GM19025 (cell line): ENCODE results near the gene PYDC2.
"Not testable (repeated sequence)": the region's sequence is repeated elsewhere in the genome, so short reads cannot be mapped to it uniquely, and the experiment has no call there.

Experiments used
- ATAC-seq: cut with Tn5 transposase; IDR thresholded peaks from one replicate; pipeline ENCODE4 v1.9.1; 2021; ENCODE audit warnings: mild to moderate bottlenecking, low read depth, moderate library complexity; ENCODE audit not compliant: unreplicated experiment

Gene PYDC2

GRCh38 chr3:191460360-191460759 is 603 bp upstream of the PYDC2 start:
- ATAC-seq: no peak

GRCh38 chr3:191470080-191470479 is 9.1 kb downstream of the PYDC2 start:
- ATAC-seq: no peak

DNA sequence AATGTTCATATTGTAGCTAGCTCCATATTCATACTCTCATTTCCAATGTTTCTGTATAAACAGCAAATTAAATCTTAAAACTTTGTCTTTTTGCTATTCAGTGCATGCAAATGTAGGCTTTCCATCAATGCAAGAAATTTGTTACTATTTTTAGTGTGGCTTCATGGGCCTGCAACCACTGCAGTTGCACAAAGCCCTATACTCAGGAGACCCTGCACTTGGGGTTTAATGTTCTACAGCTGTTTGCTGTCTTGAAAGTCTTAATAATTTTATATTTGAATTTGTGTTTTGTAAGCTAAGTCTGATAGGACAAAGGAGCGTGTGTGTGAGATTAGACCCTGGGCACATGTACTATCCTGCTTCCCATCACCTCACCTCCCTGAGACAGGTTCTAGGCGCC is 9.6 kb downstream of the PYDC2 start:
- no peak for ATAC-seq

DNA sequence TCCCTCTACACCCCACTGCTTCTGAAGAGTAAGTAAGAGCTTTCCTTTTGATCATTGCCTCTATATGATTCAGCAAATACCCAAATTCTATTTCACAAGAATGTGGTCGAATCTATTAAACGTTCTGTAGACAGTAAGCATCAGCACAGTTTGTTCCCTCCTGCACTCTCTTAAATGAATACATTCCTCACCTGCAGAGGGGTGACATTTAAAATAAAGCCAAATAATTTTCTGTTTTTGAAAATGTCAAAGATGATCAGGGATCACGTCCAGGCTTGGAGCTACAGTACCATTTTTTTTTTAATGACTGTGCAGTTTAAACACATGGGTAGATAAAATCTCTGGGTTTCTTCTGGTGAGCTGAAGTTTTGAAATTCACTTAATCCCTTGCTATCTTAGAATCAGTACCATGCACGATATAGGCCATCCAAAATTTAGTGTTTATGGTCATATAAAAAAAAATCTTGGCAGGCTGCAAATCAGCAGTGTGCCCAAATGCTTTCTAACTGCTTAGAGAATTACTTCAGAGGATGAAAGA is 12.8 kb downstream of the PYDC2 start:
- ATAC-seq: no peak

- no peak for ATAC-seq
These were observed 15.3 kb downstream of the PYDC2 start for GRCh38 chr3:191476066-191476772.

GRCh38 chr3:191483994-191484393 is 23.0 kb downstream of the PYDC2 start:
- ATAC-seq: not testable (repeated sequence)

- ATAC-seq: no peak
These were observed 23.5 kb downstream of the PYDC2 start for GRCh38 chr3:191484461-191484860.

DNA sequence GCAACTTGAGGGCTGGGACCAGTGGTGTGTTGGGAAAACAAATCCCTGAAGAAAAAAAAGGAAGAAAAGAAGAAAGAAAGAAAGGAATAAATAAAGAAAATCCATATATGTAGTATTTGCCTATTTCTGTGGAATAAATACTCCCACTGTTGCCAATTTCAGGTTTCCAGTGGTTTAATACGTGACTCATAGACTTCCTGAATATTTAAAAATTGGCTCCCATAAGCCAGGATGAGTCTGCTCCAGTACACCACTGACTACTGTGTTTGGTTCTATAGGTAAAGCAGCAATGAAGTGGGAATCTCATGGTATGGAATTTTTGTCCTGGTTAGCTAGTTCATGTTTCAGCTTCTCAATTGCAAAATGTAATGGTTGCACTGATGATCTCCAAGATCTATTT is 31.6 kb downstream of the PYDC2 start:
- no peak for ATAC-seq

- no peak for ATAC-seq
These were observed 32.4 kb downstream of the PYDC2 start for GRCh38 chr3:191493336-191493735.

DNA sequence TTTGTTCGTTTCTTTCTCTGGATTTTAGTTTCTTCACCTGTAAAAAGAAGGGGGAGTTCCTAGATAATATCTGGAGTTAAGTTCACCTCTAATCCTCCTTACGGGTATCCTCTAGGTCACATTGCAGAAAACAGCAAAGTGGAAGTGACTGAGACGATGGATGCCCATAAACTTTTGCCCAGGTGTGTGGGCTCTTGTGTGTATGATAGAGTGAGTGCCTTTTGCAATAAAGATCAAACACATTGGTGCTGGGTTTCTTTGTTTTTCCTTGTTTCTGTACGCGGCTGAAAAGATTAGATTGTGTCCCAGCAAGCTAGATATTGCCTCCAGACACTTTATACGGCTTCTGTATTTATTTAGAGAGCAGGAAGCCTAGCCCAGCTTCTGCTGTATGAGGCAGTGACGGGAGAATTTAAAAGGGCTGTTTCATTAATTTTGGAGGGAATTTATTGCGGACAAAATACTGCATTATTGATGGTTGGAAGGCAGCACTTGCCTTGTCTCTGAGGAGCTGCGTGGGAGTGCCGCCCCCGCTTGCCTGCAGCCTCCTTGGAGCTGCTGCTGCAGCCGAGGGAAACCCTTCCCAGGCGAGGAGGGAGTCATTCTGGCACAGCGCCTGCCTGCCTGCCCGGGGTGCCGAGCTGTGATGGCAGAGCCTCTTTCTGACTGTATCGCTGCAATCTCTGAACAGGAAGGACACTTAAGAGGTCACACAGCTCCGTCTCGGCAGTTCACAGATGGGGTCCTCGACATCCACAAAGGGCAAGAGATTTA is 38.5 kb downstream of the PYDC2 start:
- ATAC-seq: no peak

GRCh38 chr3:191500892-191501291 is 39.9 kb downstream of the PYDC2 start:
- ATAC-seq: no peak

GRCh38 chr3:191502583-191502982 is 41.6 kb downstream of the PYDC2 start:
- ATAC-seq: no peak

GRCh38 chr3:191509078-191509477 is 48.1 kb downstream of the PYDC2 start:
- no peak for ATAC-seq
